Measurements from ENCODE around the gene OR6C75. TPM values are rescaled to one million over a fixed set of nuclear protein-coding genes. Genes with fewer than 3 reads are reported as not detected.
"Not testable (repeated sequence)": the region's sequence is repeated elsewhere in the genome, so short reads cannot be mapped to it uniquely, and the experiment has no call there.

The OR6C75 gene
- total and polyA plus RNA-seq, 2 donors = not detected

GRCh38 chr12:55409133-55409532 is 46.4 kb downstream of the OR6C75 start:
- H3K36me3 ChIP-seq (ENCODE audit: insufficient read depth); H3K4me3 ChIP-seq (ENCODE audit: low read depth, low read length); DNase-seq (ENCODE audit: extremely low spot score); H3K4me1 ChIP-seq (ENCODE audit: insufficient read depth); H3K27ac ChIP-seq (ENCODE audit: low read depth): not testable (repeated sequence)
- WGBS = 94% methylated on average over 1 of the region's 1 CpG

DNA sequence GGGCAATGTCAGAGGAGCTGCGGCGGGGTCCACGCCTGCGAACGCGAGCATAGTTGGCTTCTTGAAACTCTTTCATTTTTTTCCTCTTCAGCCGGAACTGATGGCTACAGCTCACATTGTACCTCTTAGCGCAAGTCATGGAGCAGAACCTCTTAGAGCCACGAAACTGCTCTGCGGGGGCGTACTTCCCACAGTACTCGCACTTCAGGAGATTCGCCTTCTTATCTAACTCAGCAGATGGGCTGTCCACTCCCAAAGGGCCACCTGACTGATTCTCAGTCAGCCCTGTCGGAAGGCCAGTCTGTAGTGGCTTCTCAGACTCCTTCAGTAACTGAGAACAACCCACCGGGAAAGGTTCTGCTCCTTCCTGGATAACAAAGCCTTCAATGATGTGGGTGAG is 49.4 kb downstream of the OR6C75 start:
- WGBS = 95% methylated on average over 15 of the region's 15 CpGs
- not testable (repeated sequence) for H3K27ac ChIP-seq (ENCODE audit: low read depth); DNase-seq (ENCODE audit: extremely low spot score); H3K4me3 ChIP-seq (ENCODE audit: low read depth, low read length); H3K36me3 ChIP-seq (ENCODE audit: insufficient read depth); H3K4me1 ChIP-seq (ENCODE audit: insufficient read depth)

- DNase-seq (ENCODE audit: extremely low spot score); H3K27ac ChIP-seq (ENCODE audit: low read depth); H3K4me3 ChIP-seq (ENCODE audit: low read depth, low read length); H3K36me3 ChIP-seq (ENCODE audit: insufficient read depth); H3K4me1 ChIP-seq (ENCODE audit: insufficient read depth): not testable (repeated sequence)
- 86% methylated on average over 5 of the region's 6 CpGs for WGBS
These were observed 51.0 kb downstream of the OR6C75 start for GRCh38 chr12:55413498-55414388.

- not testable (repeated sequence) for H3K4me1 ChIP-seq (ENCODE audit: insufficient read depth); H3K36me3 ChIP-seq (ENCODE audit: insufficient read depth); H3K4me3 ChIP-seq (ENCODE audit: low read depth, low read length); DNase-seq (ENCODE audit: extremely low spot score); H3K27ac ChIP-seq (ENCODE audit: low read depth)
- 41% methylated on average over 11 of the region's 11 CpGs for WGBS
These were observed 51.6 kb downstream of the OR6C75 start for GRCh38 chr12:55414396-55414823.

GRCh38 chr12:55414889-55415288 is 52.1 kb downstream of the OR6C75 start:
- not testable (repeated sequence) for H3K36me3 ChIP-seq (ENCODE audit: insufficient read depth); DNase-seq (ENCODE audit: extremely low spot score); H3K4me1 ChIP-seq (ENCODE audit: insufficient read depth); H3K4me3 ChIP-seq (ENCODE audit: low read depth, low read length); H3K27ac ChIP-seq (ENCODE audit: low read depth)
- WGBS = 10% methylated on average over 7 of the region's 34 CpGs

- no peaks in the 10 kb centered on the region for H3K36me3 ChIP-seq (ENCODE audit: insufficient read depth)
- WGBS = 94% methylated on average over 1 of the region's 1 CpG
- no peak overlapping the region for H3K4me3 ChIP-seq (ENCODE audit: low read depth, low read length)
- no peak for DNase-seq (ENCODE audit: extremely low spot score)
- H3K27ac ChIP-seq (ENCODE audit: low read depth) = no peak overlapping the region
- no peaks in the 10 kb centered on the region for H3K4me1 ChIP-seq (ENCODE audit: insufficient read depth)
These were observed 54.2 kb downstream of the OR6C75 start for GRCh38 chr12:55416961-55417360.

Other genes with a start within 250 kb of the OR6C75 start
- not detected for gene OR9K2, start 236.6 kb upstream of the OR6C75 start, total RNA-seq
- gene OR9K2, start 236.6 kb upstream of the OR6C75 start, polyA plus RNA-seq = not detected
- gene OR10A7, start 141.9 kb upstream of the OR6C75 start, total RNA-seq = not detected
- gene OR10A7, start 141.9 kb upstream of the OR6C75 start, polyA plus RNA-seq = not detected
- not detected for gene OR6C74, start 118.4 kb upstream of the OR6C75 start, total RNA-seq
- gene OR6C74, start 118.4 kb upstream of the OR6C75 start, polyA plus RNA-seq = not detected
- not detected for gene OR6C6, start 66.4 kb upstream of the OR6C75 start, total RNA-seq
- gene OR6C6, start 66.4 kb upstream of the OR6C75 start, polyA plus RNA-seq = not detected
- not detected for gene OR6C1, start 48.6 kb upstream of the OR6C75 start, total RNA-seq
- gene OR6C1, start 48.6 kb upstream of the OR6C75 start, polyA plus RNA-seq = not detected
- not detected for gene OR6C3, start 32.2 kb upstream of the OR6C75 start, total RNA-seq
- not detected for gene OR6C3, start 32.2 kb upstream of the OR6C75 start, polyA plus RNA-seq
- not detected for gene OR6C65, start 37.6 kb downstream of the OR6C75 start, total RNA-seq
- gene OR6C65, start 37.6 kb downstream of the OR6C75 start, polyA plus RNA-seq = not detected
- not detected for gene OR6C76, start 63.3 kb downstream of the OR6C75 start, total RNA-seq
- gene OR6C76, start 63.3 kb downstream of the OR6C75 start, polyA plus RNA-seq = not detected
- 0.42 TPM for gene OR6C2, start 81.1 kb downstream of the OR6C75 start, total RNA-seq
- gene OR6C2, start 81.1 kb downstream of the OR6C75 start, polyA plus RNA-seq = not detected
- gene OR6C70, start 107.2 kb downstream of the OR6C75 start, total RNA-seq = not detected
- gene OR6C70, start 107.2 kb downstream of the OR6C75 start, polyA plus RNA-seq = not detected
- not detected for gene OR6C68, start 129.4 kb downstream of the OR6C75 start, total RNA-seq
- not detected for gene OR6C68, start 129.4 kb downstream of the OR6C75 start, polyA plus RNA-seq
- not detected for gene OR6C4, start 186.6 kb downstream of the OR6C75 start, total RNA-seq
- not detected for gene OR6C4, start 186.6 kb downstream of the OR6C75 start, polyA plus RNA-seq
- not detected for gene OR2AP1, start 209.5 kb downstream of the OR6C75 start, total RNA-seq
- not detected for gene OR2AP1, start 209.5 kb downstream of the OR6C75 start, polyA plus RNA-seq

All from urinary bladder (tissue), 4 donors.